DMS79 (cell line): Measurements from ENCODE around the gene CNOT3.
"Not testable (repeated sequence)": the region's sequence is repeated elsewhere in the genome, so short reads cannot be mapped to it uniquely, and the experiment has no call there.

Source experiments
- DNase-seq: peaks from one replicate; lab custom pipeline; 2025; lab: John Stamatoyannopoulos, UW

Gene CNOT3

DNA sequence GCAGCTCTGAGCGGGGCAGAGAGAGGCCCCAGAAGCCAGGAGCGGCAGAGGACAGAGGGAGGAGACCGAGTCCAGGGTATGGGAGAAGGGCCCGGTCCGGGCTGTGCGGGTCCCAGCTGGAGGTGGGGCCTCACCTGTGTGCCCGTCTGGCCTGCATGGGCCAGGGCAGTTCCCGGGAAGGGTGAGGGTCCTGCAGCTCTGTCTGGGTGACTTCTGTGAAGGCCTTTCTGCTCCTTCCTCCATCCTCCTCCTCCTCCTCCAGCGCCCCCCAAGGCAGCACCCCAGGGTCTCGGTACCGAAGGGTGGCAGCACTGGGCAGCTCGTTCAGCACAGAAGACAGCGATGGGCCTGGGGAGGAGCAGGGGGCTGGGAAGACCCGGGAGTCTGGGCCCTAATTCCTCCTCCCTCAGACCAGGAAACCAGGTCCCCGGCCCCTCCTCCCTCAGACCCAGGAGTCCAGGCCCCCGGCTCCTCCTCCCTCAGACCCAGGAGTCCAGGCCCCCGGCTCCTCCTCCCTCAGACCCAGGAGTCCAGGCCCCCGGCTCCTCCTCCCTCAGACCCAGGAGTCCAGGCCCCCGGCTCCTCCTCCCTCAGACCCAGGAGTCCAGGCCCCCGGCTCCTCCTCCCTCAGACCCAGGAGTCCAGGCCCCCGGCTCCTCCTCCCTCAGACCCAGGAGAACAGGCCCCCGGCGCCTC lies 34.3 kb downstream of the CNOT3 start:
- not testable (repeated sequence) for DNase-seq

- peak; percentile 82 for DNase-seq
Observed at GRCh38 chr19:54172471-54173358, 35.2 kb downstream of the CNOT3 start, which contains the start of gene TMC4. Gene TMC4, minus strand, starts transcription at chr19:54173160. Its CDS starts 43 bp downstream, at chr19:54173117.

DNA sequence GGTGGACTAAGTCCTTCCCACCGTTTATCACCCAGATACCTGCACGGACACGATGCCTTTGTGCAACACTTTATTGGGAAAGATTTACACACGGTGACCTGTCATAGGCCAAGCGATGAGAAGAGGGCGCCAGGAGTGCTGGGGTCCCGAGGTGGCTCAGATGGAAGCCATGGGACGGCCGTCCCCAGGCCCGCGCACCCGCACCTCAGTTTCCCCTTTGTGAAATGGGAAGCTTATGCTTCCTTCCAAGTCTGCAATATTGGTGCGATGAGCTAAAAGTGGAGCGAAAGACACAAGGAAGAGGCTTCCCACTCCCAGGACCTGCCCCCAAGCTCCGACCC lies 35.8 kb downstream of the CNOT3 start:
- DNase-seq: no peak

DNA sequence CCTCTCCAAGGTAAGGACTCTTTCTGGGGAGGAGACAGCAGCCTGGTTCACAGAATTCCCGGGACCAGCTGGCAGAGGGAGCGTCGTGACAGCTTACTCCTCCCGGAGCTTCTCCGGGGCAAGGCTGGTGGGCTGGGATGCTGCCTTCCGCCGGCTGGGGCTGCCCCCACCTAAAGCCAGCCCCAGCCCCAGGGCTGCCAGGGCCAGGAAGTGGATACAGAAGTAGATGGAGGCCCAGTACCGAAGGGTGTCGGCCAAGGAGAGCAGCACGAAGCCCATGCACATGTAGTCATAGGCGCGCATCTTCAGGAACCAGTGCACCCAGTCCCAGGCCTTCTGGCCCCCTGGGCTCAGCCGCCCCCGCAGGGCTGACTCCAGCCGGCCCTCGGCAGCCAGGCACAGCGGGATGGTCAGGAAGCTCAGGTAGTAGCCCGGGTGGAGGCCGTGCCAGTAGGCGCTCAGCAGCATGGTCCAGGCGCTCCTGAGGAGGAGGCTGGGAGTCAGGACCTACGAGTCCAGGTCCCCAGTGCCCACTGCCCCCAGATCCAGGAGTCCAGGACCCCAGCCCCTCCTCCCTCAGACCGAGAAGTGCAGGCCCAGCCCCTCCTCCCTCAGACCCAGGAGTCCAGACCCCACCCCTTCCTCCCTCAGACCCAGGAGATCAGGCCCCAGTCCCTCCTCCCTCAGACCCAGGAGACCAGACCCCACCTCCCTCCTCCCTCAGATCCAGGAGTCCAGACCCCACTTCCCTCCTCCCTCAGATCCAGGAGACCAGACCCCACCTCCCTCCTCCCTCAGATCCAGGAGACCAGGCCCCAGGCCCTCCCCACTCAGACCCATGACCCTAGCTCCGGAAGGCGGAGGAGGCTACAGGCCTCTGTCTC lies 36.6 kb downstream of the CNOT3 start:
- no peak for DNase-seq

DNA sequence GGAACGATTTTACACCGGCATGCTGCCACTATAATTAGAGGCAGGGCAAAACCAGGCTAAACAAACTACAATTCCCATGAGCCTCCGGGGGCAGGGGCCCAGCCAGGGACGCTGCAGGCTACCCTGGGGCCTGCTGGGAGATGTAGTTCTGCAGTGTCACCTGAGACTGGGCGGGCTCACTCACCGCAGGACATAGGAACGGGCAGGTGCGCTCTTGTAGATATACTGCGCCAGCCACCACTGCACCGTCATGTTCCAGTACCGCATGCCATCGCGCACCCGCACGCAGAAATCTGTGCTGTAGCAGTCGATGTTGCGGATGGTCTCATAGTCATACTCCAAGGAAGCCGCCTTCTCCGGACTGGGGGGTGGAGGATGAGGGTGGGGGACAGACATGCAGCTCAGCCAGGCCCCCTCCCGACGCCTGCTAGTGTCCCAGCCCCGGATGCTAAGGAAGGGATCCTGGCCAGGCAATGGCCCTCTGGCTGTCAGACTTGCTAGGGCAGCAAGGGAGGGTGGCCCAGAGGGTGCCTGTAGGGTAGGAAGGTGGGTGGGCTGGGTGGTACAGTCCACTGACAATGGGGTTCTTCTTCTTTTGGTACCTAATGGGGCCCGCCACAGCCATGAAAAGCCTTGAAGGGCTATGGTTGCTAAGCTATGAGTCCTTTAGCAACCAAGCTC lies 41.2 kb downstream of the CNOT3 start:
- DNase-seq: no peak

DNA sequence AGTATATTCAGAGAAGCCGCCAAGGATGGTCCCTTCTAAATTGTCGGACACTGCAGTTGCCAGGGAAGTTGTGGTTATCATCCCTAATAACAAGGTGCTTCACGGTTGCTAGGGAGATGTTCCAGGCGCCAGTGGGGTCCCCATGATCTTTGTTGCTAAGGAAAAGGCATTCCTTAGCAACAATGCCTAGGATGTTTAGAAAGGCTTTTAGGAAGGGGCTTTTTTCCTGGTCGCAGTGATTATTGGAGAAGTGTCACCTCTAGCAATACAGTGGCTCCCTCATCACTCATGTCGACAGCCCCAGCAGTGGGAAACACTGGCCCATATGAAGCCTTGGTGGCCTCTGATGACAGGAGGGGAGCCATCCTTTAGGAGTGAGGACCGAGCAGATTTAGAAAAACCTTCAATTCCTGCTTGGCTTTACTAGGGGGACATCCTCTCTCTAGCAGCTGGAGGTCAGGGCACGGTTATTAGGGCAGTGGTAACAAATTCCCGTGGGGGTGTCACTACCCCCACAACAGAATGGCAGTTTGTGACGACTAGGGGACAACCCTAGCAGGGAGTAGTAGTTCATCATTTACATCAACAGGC lies 41.8 kb downstream of the CNOT3 start:
- no peak for DNase-seq

GRCh38 chr19:54179921-54180461 lies 42.4 kb downstream of the CNOT3 start:
- DNase-seq: no peak

- no peak for DNase-seq
Observed at GRCh38 chr19:54180691-54181091, 43.1 kb downstream of the CNOT3 start.

DNA sequence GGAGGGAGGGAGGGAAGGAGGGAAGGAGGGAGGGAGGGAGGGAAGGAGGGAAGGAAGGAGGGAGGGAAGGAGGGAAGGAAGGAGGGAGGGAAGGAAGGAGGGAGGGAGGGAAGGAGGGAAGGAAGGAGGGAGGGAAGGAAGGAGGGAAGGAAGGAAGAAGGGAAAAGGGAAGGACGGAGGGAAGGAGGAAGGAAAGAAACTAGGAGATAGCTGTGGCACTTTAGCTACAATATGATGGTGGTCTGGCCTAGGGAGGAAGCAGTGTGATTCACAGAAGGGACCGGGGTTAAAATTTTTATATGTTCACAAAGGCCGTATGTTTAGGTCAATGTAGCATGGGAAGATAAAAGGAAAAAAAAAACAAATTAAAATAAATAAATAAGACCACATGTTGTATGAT lies 44.3 kb downstream of the CNOT3 start:
- not testable (repeated sequence) for DNase-seq

- DNase-seq: no peak
Observed at GRCh38 chr19:54183431-54183830, 45.9 kb downstream of the CNOT3 start.

DNA sequence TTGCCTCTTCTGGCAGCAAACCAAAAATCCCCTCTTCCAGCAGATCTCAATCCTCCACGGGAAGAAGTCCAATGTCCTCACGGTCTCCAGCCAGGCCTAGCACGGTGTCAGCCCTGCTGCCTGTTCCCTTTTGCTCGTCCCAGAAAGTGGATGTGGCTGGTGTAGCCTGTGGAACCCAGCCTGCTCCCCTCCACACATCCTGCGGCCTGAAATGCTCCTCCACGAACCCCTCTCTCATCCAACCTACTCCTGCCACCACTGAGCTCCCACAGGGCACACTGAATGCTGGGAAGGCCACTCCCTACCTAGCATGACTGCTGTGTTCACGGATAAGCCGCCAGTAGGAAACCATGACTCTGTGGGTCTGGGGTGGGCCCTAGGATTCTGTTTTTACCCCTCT lies 48.8 kb downstream of the CNOT3 start:
- no peak for DNase-seq

GRCh38 chr19:54186934-54187381 lies 49.4 kb downstream of the CNOT3 start:
- no peak for DNase-seq

GRCh38 chr19:54188215-54188871 lies 50.8 kb downstream of the CNOT3 start:
- no peak for DNase-seq

GRCh38 chr19:54189145-54189734 lies 51.7 kb downstream of the CNOT3 start, which contains the start of gene MBOAT7:
Gene MBOAT7, minus strand, starts transcription at chr19:54189580. Its CDS starts 1,072 bp downstream, at chr19:54188508.
- DNase-seq: no peak

DNA sequence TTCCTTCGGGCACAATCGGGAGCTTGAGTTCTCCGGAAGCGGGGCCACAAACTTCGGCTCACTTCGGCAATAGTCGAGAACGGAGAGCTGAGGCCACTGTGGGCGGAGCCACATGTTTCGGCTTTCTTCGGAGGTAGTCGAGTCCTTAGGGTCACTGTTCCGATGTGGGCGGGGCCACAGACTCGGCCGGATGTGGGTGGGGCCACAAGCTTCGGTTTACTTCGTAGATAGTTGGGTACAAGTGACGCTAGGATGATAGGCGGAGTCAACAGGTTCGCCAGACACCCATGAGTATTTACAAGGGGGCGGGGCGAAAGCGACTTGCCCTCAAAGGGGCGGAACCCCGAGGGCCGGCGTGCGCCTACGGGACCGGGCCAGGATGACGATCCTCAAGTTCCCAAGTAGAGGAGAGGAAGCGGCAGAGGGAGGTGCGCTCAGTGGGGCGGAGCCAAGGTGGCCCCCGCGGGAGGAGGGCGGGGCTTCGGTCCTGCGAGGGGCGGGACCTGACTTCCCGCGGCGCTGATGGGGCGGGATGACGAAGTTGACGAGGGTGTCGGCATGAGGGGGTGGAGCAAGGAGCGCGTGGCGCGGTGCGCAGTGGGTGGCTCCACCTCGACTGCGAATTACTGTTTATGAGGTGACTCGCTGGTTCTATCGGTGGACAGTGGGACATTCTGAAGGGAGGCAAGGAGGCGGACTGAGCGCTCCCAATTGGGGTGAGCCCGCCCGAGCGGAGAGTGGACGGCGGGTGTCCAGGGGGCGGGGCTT lies 52.4 kb downstream of the CNOT3 start:
- DNase-seq: peak; percentile 99

DNA sequence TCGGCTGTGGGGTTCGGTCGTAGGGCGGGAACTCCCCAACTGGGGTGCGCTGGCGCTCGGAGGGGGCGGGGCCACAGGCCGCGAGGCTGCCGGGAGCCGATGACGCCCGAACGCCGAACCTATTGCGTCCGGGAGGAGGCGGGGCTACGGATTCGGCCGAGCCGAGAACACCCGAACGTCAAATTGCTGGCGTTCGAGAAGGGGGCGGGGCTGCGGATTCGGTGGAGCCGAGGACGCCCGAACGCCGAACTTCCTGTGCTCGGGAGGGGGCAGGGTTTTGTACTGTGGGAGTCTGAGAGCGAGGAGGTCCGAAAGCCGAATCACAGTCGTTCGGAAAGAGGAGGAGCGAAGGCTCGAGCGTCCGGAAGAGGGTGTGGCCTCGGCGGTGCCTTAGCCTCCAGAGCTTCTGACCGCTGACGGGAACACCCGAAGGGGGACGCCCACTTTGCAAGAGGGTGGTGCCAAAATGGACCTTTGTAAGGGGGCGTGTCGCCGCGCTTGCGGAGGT lies 53.0 kb downstream of the CNOT3 start:
- DNase-seq: peak; percentile 98

DNA sequence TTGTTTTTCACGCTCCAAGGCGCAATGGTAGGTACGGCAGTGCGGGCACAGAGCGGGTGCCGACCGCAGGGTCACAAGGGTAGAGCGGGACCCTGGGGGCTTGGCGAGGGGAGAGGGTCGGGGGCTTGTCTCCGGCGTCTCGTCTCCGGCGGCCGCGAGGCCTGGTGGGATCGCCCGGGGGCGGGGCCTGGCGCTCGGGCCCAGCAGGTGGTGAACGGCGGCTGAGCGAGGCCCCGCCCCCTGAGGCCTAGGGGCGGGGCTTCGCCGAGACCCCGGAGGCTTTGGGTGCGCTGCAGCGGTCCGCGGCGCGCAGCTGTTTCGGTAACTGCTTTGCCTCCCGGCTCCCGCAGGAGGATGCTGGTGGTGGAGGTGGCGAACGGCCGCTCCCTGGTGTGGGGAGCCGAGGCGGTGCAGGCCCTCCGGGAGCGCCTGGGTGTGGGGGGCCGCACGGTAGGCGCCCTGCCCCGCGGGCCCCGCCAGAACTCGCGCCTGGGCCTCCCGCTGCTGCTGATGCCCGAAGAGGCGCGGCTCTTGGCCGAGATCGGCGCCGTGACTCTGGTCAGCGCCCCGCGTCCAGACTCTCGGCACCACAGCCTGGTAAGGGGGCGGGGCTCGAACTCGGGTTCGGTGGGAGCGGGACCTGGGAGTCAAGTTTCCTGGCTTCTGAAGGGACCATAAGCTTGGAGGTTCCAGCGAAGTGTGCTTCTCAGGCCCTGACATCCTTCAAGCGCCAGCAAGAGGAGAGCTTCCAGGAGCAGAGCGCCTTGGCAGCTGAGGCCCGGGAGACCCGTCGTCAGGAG lies 53.6 kb downstream of the CNOT3 start, which contains the start of gene TSEN34:
Gene TSEN34, plus strand, starts transcription at position 298 of the 800 bp plus-strand sequence. Its CDS starts 57 bp downstream, at position 355.
- peak; percentile 69 for DNase-seq
